SH-SY5Y (cell line): ENCODE results near the gene HIVEP2.

Source experiments
- GATA2 ChIP-seq: IDR thresholded peaks from 2 replicates; pipeline ENCODE4 v1.6.1; 2011; ENCODE audit warnings: mild to moderate bottlenecking, low read depth, low read length
- GATA3 ChIP-seq: IDR thresholded peaks from 2 replicates; pipeline ENCODE4 v1.6.1; 2011; ENCODE audit warnings: low read depth, mild to moderate bottlenecking, low read length, moderate library complexity

GRCh38 chr6:142898927-142899895 is 45.8 kb downstream of the HIVEP2 start:
- TF ChIP-seq GATA3, result no peak
- no peak for TF ChIP-seq GATA2
